ENCODE results near the gene SEC24A. TPM values are rescaled to one million over a fixed set of nuclear protein-coding genes. Genes with fewer than 3 reads are reported as not detected.
"Not testable (repeated sequence)": the region's sequence is repeated elsewhere in the genome, so short reads cannot be mapped to it uniquely, and the experiment has no call there.

Gene SEC24A
- 30.0 and 30.6 TPM in 2 replicates for total RNA-seq

DNA sequence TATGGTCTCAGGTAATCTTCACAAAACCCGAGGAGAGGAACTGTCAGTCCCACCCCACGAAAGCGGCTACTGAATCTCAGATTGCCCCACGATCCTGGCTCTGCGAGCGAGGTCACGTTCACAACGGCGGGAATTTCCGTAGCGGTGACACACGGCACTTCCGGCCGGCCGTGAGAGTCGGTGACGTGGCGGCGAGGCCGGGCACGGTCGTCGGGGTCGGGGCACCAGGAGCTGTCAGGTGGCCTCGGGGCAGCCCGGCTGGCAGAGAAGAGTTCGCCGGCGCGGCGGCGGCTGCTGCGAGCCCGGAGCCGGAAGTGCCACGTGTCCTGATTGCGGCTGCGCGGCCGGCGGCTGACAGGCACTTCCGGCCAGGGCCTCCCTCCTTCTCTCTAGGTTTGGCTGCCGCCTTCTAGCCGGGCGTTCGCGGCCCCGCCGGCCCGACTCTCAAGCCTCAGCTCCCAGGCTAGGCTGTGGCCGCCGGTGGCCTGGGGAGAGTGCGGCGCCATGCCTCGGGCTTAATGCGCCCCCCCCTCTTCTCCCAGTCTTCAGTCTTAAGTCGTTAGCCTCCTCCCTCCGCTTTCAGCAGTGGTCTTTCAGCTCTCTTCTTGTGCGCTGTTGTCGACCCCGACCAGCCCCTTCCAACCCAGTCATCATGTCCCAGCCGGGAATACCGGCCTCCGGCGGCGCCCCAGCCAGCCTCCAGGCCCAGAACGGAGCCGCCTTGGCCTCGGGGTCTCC lies at the start of gene SEC24A:
Gene SEC24A (plus strand): TSS at position 361 of the 738 bp plus-strand sequence. CDS start 292 bp downstream, at position 653.
- TF ChIP-seq CTCF (IDR thresholded peaks at IDR 0.05; ENCODE audit: extremely low read depth, low read depth, low read length), result no peak

GRCh38 chr5:134599820-134600219 lies 48.8 kb upstream of the SEC24A start:
- not testable (repeated sequence) for H4K20me1 ChIP-seq (ENCODE audit: insufficient read depth, low read length); H2AFZ ChIP-seq (ENCODE audit: low read length); H3K9me3 ChIP-seq (ENCODE audit: low read depth, low read length); H3K79me2 ChIP-seq (ENCODE audit: insufficient read depth, low read length); DNase-seq (ENCODE audit: insufficient read length, low spot score, missing footprints); H3K27me3 ChIP-seq (ENCODE audit: insufficient read depth, low read length); H3K27ac ChIP-seq (ENCODE audit: low read depth, low read length); H3K36me3 ChIP-seq (ENCODE audit: insufficient read depth, low read length); H3K4me2 ChIP-seq (ENCODE audit: insufficient read depth, low read length); H3K4me3 ChIP-seq (ENCODE audit: insufficient read depth, low read length)
- H3K4me1 ChIP-seq (ENCODE audit: insufficient read depth, low read length), result peaks cover 11% of the 10 kb centered on the region

More for the DNA sequence above, at the start of gene SEC24A:
- Histone ChIP-seq H3K36me3 (ENCODE audit: insufficient read depth, low read length) (peaks cover 4% of the 10 kb centered on the region), H3K79me2 (ENCODE audit: insufficient read depth, low read length) (peaks cover 49% of the 10 kb centered on the region), H3K27ac (ENCODE audit: low read depth, low read length) (peak within 1 kb of the TSS; percentile 90), H4K20me1 (ENCODE audit: insufficient read depth, low read length) (peaks cover 27% of the 10 kb centered on the region), H3K4me1 (ENCODE audit: insufficient read depth, low read length) (peaks cover 12% of the 10 kb centered on the region), H3K4me2 (ENCODE audit: insufficient read depth, low read length) (peak within 1 kb of the TSS; percentile 82), H3K9me3 (ENCODE audit: low read depth, low read length) (no peaks in the 10 kb centered on the region), H2AFZ (ENCODE audit: low read length) (peak within 1 kb of the TSS; percentile 87), H3K27me3 (ENCODE audit: insufficient read depth, low read length) (no peaks in the 10 kb centered on the region), H3K4me3 (ENCODE audit: insufficient read depth, low read length) (peak within 1 kb of the TSS; percentile 100)
- DNase-seq (ENCODE audit: insufficient read length, low spot score, missing footprints), result peak; percentile 98

DNA sequence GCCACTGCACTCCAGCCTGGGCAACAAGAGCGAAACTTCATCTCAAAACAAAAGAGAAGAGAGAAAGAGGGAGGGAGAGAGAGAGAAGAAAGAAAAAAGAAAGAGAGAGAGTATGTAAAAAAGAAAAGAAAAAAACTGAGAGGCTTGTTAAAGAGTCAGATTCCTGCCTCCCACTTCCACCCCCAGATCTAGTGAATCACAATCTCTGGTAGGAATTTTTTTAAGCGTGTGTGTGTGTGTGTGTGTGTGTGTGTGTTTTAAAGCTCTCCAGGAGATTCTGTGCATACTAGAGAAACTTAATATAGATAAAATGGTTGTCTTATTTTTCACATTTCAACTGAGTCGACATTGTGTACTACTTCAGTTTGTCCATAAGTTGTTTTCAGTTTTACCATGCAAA lies 48.0 kb upstream of the SEC24A start:
- Histone ChIP-seq H3K4me1 (ENCODE audit: insufficient read depth, low read length) (peaks cover 11% of the 10 kb centered on the region), H3K4me2 (ENCODE audit: insufficient read depth, low read length) (peak overlapping the region; percentile 51)

GRCh38 chr5:134603059-134603458 lies 45.5 kb upstream of the SEC24A start:
- H3K27ac ChIP-seq (ENCODE audit: low read depth, low read length), result peak overlapping the region; percentile 39
- H3K4me3 ChIP-seq (ENCODE audit: insufficient read depth, low read length), result no peak overlapping the region
- H3K4me1 ChIP-seq (ENCODE audit: insufficient read depth, low read length), result peaks cover 11% of the 10 kb centered on the region
- peak; percentile 66 for DNase-seq (ENCODE audit: insufficient read length, low spot score, missing footprints)
- no peak for TF ChIP-seq CTCF (IDR thresholded peaks at IDR 0.05; ENCODE audit: extremely low read depth, low read depth, low read length)
- H2AFZ ChIP-seq (ENCODE audit: low read length), result no peak overlapping the region
- H3K36me3 ChIP-seq (ENCODE audit: insufficient read depth, low read length), result peaks cover 38% of the 10 kb centered on the region
- no peaks in the 10 kb centered on the region for H3K79me2 ChIP-seq (ENCODE audit: insufficient read depth, low read length)
- no peaks in the 10 kb centered on the region for H4K20me1 ChIP-seq (ENCODE audit: insufficient read depth, low read length)
- H3K4me2 ChIP-seq (ENCODE audit: insufficient read depth, low read length), result no peak overlapping the region
- no peaks in the 10 kb centered on the region for H3K27me3 ChIP-seq (ENCODE audit: insufficient read depth, low read length)
- H3K9me3 ChIP-seq (ENCODE audit: low read depth, low read length), result no peaks in the 10 kb centered on the region

More for the DNA sequence above, 48.0 kb upstream of the SEC24A start:
- no peaks in the 10 kb centered on the region for H3K9me3 ChIP-seq (ENCODE audit: low read depth, low read length)
- H3K79me2 ChIP-seq (ENCODE audit: insufficient read depth, low read length), result no peaks in the 10 kb centered on the region
- no peak overlapping the region for H2AFZ ChIP-seq (ENCODE audit: low read length)
- H3K27me3 ChIP-seq (ENCODE audit: insufficient read depth, low read length), result no peaks in the 10 kb centered on the region
- no peaks in the 10 kb centered on the region for H4K20me1 ChIP-seq (ENCODE audit: insufficient read depth, low read length)
- no peak overlapping the region for H3K27ac ChIP-seq (ENCODE audit: low read depth, low read length)
- peaks cover 17% of the 10 kb centered on the region for H3K36me3 ChIP-seq (ENCODE audit: insufficient read depth, low read length)
- no peak overlapping the region for H3K4me3 ChIP-seq (ENCODE audit: insufficient read depth, low read length)
- peak; percentile 77 for DNase-seq (ENCODE audit: insufficient read length, low spot score, missing footprints)
- no peak for TF ChIP-seq CTCF (IDR thresholded peaks at IDR 0.05; ENCODE audit: extremely low read depth, low read depth, low read length)
